GM06990 (cell line): ENCODE measurements around the gene ADAMTS12.

Experiments used
- DNase-seq: peaks from one replicate; pipeline ENCODE4 v3.0.0-alpha.2; 2011; ENCODE audit not compliant: insufficient read length; ENCODE audit errors: extremely low read depth
- H3K27me3 ChIP-seq: replicated peaks from 2 replicates; pipeline ENCODE4 v1.6.0; 2011; ENCODE audit warnings: low read length; ENCODE audit not compliant: control insufficient read depth, insufficient read depth
- H3K36me3 ChIP-seq: 2 replicates; pipeline ENCODE4 v1.5.1; 2011; ENCODE audit warnings: low read length; ENCODE audit not compliant: control insufficient read depth, insufficient read depth
- H3K4me3 ChIP-seq: replicated peaks from 2 replicates; pipeline ENCODE4 v1.5.1; 2011; ENCODE audit warnings: low read depth, mild to moderate bottlenecking, control low read depth, low read length
- CTCF ChIP-seq: IDR thresholded peaks from 2 replicates; pipeline ENCODE4 v1.5.1; 2011; ENCODE audit warnings: low read length, control low read depth, mild to moderate bottlenecking, inconsistent platforms; ENCODE audit not compliant: insufficient read depth, poor library complexity, severe bottlenecking

Gene ADAMTS12

GRCh38 chr5:33737697-33738096 lies 154.1 kb downstream of the ADAMTS12 start:
- Histone ChIP-seq H3K4me3 (no peak overlapping the region), H3K36me3 (no peaks in the 10 kb centered on the region), H3K27me3 (no peaks in the 10 kb centered on the region)
- TF ChIP-seq CTCF: no peak
- DNase-seq: no peak

- DNase-seq: no peak
- H3K27me3 ChIP-seq: no peaks in the 10 kb centered on the region
- H3K36me3 ChIP-seq: no peaks in the 10 kb centered on the region
- H3K4me3 ChIP-seq: no peak overlapping the region
- no peak for TF ChIP-seq CTCF
These were observed 154.5 kb downstream of the ADAMTS12 start for GRCh38 chr5:33737284-33737683.

GRCh38 chr5:33736510-33736909 lies 155.3 kb downstream of the ADAMTS12 start:
- no peak for DNase-seq
- no peak for TF ChIP-seq CTCF
- Histone ChIP-seq H3K27me3 (no peaks in the 10 kb centered on the region), H3K36me3 (no peaks in the 10 kb centered on the region), H3K4me3 (no peak overlapping the region)

GRCh38 chr5:33735072-33735471 lies 156.7 kb downstream of the ADAMTS12 start:
- H3K36me3 ChIP-seq: no peaks in the 10 kb centered on the region
- no peaks in the 10 kb centered on the region for H3K27me3 ChIP-seq
- DNase-seq: no peak
- no peak overlapping the region for H3K4me3 ChIP-seq
- TF ChIP-seq CTCF: no peak

GRCh38 chr5:33734537-33734936 lies 157.3 kb downstream of the ADAMTS12 start:
- TF ChIP-seq CTCF: no peak
- DNase-seq: no peak
- no peak overlapping the region for H3K4me3 ChIP-seq
- no peaks in the 10 kb centered on the region for H3K27me3 ChIP-seq
- H3K36me3 ChIP-seq: no peaks in the 10 kb centered on the region

- Histone ChIP-seq H3K36me3 (no peaks in the 10 kb centered on the region), H3K4me3 (no peak overlapping the region), H3K27me3 (no peaks in the 10 kb centered on the region)
- TF ChIP-seq CTCF: no peak
- DNase-seq: no peak
These were observed 158.6 kb downstream of the ADAMTS12 start for GRCh38 chr5:33733225-33733624.
